Bone marrow (tissue), 2 donors: ENCODE data around the gene ZNF503.

ENCODE experiments used
- DNase-seq, 2 donors: peaks; one replicate each; lab custom pipeline; 2025; lab: John Stamatoyannopoulos, UW

Gene ZNF503

GRCh38 chr10:75406462-75407223 is 5.1 kb upstream of the ZNF503 start:
- no peak for DNase-seq

DNA sequence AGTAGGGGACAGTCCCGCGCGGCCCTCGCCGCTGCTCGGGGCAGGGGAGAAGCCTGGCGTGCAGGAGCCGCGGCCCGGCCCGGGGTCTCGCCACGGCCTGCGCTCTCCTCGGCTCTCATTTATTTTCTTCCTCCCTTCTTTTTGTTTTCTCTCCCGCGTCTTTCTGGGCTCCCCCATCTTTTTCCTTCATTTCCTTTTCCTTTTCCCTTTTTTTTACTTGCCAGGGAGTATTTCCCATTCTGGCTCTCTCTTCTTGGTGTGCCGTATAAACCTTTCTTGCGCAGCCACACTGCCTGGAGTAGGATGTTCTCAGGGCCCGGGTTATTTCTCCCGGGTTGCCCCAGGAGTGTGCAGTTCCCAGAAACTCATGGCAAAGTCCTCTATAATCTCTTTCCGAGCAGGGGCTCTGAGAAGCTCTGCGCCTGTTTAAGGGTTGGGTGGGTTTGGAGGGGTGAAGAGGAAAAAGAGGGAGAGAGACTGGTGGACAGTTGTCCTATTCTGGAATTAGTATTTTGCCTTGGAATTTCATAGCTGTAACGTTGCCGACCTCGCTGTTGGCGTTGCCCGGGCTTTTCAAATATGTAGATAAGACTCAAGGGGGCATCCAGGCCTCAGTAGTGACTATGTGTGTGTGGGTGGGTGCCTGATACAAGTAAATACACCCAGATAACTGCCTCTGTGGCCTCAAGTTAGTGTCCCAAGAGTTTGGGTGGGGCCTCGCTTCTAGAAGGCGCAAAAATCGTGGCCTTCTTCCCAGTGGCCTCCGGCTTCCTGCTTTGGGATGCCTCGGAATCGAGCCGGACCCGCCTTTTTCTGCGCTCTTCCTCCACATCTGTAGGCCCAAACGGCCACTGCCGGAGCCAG is 4.3 kb upstream of the ZNF503 start:
- no peak for DNase-seq

DNA sequence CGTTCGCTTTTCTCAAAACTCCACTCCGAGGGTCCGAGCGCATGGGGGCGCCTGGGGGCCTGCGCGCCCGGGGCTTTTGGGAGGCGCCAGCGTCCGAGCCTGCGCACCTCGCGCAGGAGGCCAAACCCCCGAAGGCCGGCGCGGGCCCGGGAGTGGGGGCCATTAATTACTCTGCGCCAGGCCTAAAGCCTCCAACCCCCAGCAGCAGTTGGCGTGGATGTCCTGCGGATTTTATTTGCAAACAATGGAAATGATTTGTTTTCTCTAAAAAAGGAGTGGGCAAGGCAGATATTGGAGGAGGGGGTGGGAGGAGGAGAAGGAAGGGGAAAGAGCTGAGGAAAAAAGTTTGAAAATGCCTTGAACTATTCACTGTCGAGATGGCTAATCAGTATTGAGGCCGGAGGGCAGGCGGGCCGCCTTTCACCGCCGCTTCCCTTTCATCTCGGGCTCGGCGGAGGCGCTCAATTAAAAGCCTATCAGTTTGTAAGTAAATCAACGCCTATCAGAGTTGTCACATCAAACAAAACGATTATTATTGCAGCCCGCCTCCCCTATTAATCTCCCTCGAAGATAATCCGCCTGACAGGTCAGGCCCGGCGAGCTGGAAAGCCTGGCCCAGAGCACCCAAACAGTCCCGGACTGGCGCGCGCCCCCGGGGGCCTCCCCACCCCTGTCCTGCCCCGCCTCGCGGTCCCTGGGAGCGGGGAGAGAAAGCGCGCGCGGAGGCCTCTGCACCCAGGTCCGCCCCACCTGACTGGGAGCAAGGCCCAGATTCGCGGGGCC is 3.4 kb upstream of the ZNF503 start:
- DNase-seq: no peak

- DNase-seq: no peak
Measured at GRCh38 chr10:75403939-75404814, 2.6 kb upstream of the ZNF503 start.

DNA sequence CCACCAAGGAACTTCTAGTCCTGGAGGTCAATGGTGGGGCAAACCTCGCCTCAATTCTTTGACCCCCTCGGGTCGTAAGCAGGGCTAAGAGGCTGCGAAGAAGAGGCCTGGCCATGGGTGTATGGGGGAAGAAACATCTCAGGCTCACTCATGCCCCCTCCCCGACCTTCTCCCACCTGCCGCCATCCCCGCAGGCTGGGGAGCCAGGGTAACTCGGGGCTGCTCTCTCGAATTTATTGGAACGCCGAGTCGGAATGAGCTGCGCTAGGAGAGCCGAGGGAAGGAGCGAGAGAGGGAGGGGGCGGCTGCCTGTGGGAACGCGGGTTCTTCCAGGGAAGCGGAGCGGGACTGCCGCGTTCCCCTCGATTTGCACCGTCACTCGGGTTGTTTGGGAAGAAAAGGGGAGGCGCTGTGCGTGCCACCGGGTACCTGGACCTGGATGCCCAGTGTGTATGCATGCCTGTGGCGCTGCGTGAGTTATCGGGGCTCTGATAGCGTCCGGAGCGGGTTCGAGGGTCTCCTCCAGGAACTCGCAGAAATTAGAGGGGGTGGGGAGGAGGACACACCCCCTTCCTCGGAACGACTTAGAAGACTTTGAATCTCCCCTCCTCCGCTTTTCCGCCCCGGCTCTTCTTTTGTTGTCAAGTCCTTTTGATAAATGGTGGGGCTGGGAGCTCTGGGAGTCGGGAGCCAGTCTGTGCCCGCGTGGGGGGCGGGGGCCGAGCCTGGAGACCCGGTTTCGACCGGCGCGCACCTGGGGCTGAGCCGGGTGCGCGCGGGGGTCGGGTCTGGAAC is 1.8 kb upstream of the ZNF503 start:
- DNase-seq: no peak

DNA sequence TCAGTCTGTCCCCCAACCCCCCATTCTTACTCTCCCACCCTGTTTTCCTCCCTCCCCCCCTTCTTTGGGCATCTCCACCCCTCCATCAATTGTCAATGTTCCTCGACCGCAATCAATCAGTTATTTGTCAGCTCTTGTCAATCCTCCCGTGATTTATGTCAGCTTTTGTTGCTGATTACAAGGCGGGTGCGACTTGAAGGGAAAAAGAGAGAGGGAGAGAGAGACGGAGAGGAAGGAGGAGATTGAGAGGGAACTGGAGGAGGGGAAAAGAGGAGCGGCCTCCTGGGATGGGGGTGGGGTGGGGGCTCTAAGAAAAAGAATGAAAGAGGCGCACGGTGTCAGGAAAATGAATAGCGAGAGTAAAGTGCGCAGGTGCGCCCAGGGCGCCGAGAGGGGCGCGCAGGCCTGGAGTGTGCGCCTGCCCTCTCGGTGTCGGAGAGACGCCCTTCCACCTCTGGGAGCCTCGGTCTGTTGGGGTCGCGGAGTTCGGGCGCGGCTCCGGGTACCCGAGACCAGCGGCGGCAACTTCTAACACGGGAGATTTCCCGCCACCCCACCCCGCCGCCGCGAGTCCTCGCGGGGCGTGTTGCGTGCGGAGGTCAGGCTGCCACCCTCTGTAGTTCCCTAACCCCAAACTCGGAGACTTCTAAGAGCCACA is 1.1 kb upstream of the ZNF503 start:
- DNase-seq: no peak

DNA sequence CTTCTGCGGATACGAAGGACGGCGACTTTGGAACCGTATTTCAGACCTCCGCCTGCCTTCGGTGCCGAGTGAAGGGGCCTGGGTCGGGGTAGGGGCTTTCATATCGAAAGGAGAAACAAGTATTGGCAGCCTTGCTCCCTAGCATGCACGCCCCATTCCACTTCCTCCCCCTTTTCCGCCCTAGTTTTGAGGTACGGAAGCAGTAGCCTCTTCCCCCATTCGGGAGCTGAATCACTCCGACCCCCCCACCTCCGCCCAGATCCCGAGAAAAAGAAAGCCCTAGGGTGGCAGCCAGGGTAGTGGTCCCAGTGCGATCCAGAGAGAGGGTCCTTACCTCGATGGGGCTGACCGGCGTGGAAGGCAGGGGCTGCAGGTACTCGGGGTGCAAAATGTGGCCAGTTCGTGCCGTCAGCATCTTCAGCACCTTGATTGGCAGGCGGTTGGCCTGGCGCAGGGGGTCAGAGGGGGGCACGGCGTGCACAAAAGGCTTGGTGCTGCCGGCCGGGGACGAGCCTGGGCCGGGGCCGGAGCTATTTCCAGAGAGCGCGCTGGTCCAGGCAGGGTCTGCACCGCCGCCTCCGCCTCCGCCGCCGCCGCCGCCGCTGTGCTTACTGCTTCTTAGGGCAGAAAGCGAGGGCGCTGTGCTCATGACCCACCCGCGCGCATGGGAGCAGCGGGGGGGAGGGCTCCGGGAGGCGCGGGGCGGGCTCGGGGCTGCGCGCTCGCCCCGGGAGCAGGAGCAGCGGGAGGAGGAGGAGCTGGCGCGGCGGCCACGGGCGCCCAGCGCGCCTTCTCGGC is 594 bp downstream of the ZNF503 start:
- peak in 1 of 2 donors; percentile 61 for DNase-seq

DNA sequence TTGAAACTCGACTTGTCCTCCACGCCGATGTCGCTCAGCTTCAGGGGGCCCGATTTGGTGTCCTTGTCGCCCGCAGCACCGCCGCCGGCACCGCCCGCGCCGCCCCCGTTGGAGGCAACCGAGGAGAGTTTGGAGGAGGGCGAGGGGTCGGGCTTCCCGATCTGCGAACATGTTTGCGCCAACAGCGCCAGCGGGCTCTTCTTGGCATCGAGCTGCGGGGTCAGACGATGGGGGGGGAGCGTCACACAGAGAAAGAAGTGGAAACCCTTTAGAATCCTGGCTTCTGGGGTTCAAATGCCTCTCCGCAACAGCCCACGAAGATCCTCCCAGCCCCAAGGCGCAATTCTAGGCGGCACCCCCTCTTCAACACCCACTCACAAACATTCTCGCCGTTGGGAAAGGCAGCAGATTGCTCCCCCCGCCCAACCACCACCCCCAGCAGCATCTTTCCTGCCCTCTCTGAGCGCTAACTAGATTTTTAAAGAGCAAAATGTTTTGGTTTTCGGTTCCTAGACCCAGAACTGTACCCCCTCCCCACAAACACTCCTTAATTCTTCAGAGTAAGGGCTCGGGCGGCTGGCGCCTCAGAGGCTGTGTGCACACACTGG is 1.3 kb downstream of the ZNF503 start:
- no peak for DNase-seq

DNA sequence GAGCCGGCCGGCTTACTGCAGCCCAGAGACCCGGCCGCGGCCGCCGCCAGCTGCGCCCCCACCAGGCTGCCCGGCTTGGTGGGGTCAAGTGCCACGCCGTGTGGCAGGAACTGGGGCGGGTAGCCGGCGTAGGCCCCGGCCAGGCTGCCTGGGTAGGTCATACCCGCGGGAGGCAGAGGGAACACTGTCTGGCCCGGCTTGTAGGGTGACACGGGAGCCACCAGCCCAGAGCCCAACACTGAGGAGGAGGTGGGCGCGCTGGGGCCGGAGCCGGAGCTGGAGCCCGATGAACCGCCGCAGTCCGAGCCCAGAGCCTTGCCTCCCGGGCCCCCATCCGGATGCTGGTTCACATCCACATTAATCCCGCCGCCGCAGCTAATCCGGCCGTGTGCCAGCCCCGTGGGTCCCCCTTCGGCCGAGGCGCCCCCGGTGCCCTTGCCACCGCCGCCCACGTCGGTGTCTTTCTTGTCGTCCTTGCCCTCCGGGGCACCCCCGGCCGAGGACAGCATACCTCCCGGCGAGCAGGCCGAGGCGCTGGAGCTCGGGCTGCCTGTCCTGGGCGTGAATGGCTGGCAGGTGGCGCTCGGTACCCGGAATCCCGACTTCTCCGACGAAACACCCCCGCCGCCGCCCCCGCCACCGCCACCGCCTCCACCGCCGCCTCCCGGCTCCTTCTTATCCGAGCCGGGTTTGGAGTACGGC is 2.0 kb downstream of the ZNF503 start:
- DNase-seq: peak in 1 of 2 donors; percentile 51

GRCh38 chr10:75398692-75399460 is 2.7 kb downstream of the ZNF503 start:
- DNase-seq: no peak

DNA sequence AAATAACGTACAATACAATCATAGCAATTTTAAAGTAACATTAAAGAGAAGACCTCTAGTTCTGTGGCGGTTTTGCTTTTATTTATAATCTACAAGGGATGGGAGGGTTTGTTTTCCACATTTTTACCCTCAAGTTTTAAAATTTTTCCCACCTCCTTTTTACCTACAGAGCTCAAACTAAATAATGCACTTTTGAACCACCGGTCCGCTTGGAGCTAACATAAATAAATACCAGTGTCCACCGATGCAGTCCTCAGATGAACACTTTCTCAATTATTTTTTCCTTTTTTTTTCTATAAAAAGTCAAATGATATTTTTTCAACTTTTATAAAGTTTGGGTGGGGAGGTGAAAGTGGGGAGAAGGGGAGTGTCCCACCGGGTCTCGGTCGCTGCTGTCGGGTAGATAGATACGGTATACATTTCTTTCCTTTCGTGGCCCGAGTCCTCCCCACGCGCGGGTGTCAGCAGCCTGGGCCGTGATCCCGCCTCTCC is 3.3 kb downstream of the ZNF503 start:
- no peak for DNase-seq

DNA sequence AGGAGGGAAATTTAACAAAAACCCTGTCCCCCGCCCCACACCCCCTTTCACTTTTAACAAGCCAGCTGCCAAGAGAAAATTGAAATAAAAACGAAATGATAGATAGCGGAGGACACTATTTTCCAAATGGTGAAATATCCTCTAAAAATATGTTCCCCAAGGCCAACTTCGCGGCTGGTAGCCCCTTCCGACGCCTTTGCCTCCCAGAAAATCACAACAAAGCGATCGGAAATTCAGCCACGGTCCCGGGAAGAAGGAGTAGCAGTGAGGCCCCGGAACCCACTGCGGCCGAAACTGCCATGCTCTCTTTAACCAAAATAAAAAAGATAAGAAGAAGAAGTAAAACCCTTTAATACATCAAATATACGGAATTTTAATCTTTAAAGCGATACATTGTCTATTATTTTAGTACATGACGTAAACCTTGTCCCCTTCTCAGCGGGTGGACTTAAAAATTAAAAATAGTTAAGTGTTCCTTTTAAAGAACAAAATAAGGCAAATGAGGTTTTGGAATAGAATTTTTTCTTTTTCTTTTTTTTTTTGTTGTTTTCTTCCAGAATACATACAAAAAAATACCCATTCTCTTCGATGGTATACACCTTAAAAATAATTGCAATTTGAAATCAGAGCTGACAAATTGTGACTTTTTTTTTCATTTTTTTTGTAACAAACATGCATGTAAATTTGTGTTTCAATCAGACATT is 3.9 kb downstream of the ZNF503 start:
- DNase-seq: no peak

DNA sequence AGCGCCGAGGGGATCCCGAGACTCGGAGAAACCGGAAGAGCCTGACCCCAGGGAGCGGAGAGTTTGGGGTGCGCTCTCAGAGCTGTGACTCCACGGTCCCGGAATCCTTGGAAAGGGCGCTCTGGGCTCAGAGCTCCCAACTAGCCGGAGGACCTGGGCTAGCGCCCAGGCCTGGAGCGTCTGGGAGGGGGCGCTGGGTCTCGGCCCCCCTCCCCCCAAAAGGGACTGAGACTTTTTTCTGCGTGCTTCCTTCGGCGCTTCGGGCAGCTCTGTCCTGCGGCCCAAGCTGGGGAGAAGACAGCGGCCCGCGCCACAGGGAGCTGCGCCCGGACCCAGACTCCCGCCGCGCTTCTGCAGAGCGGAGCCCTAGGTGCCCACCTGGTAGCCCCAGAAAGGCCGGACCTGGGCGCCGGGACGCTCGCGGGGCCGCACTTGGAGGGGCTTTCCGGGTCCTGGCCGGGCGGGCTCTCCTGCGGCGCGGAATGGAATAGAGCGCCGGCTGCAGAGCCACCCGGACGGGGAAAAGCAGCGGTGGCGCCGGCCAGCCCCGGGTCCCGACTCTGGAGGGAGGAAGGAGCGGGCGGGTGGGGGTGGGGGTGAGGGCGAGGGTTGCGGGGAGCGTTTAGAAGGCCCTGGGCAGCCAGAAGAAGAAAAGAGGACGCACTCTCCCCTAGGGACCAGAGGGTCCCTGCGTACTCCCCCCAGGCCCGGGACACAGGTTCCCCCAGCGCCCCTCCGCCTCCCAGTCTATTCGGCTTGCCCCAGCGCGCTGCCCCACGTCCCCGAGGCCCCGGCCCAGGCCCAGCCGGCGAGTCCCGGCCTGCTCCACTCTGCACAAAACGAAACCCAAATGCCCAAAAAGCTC is 4.7 kb downstream of the ZNF503 start:
- peak in 1 of 2 donors; percentile 51 for DNase-seq

DNA sequence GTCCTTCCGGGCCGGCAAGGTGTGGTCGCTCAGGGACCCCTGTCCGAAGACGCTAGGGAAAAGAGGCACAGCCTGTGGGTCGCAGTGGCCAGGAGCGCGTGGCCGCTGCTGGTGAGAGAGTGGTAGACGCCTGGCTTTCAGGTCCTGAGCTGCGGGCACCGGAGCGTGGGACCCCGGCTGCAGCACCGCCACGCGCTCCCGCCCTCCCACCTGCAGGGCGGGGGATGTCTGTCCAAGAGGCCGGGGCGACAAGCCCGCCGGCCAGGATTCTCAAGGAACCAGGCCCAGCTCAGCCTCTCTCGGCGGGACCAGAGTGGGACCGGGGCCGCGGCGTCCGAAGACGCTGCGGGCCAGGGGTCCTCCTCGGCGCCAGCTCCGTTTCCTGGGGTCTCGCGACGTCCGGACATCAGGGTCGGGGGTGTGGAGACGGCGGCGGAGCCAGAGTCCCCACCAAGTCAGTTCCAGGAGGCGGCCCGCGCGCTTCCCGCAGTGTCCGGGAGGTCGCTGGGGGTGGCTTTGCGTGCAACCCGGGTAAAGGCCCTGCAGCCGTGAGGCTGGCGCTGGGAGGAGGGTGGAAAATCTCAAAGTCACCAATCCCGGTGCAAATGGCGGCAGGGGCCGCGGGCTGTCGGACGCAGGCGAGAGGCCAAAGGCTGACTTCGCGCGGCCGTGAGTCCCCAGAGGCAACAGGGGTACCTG is 5.5 kb downstream of the ZNF503 start:
- DNase-seq: peak in 1 of 2 donors; percentile 51
